Stimulated activated naive CD8-positive, alpha-beta T cell treated with anti-CD3 and anti-CD28 coated beads, Interleukin-15, amount 100 ng/mL, for 72 hours (primary cell): ENCODE results near the gene INTS11.

Experiments
- ATAC-seq: fragments of 150-1000 bp; cut with Tn5 transposase; 2 replicates; pipeline ENCODE4 v1.10.0; 2021; ENCODE audit warnings: mild to moderate bottlenecking, moderate library complexity
- DNase-seq, 2 donors: peaks; one replicate each; pipeline ENCODE4 v3.0.0; 2021 to 2022
- H3K27ac Mint-ChIP-seq, 2 donors: one replicate each; pipeline ENCODE4 v1.8.0; 2022; ENCODE audit warnings: mild to moderate bottlenecking in 2 of 2, mixed read lengths in 2 of 2, moderate library complexity in 2 of 2
- H3K27me3 Mint-ChIP-seq: one replicate; pipeline ENCODE4 v1.8.0; 2022; ENCODE audit warnings: mixed read lengths
- H3K4me1 Mint-ChIP-seq: one replicate; pipeline ENCODE4 v1.8.0; 2022; ENCODE audit warnings: mild to moderate bottlenecking, mixed read lengths
- H3K4me3 Mint-ChIP-seq, 2 donors: one replicate each; pipeline ENCODE4 v1.8.0; 2022; ENCODE audit warnings: mild to moderate bottlenecking in 2 of 2, mixed read lengths in 2 of 2, moderate library complexity in 1 of 2
- H3K9me3 Mint-ChIP-seq, 2 donors: one replicate each; pipeline ENCODE4 v1.8.0; 2022; ENCODE audit warnings: mixed read lengths in 2 of 2

The INTS11 gene

DNA sequence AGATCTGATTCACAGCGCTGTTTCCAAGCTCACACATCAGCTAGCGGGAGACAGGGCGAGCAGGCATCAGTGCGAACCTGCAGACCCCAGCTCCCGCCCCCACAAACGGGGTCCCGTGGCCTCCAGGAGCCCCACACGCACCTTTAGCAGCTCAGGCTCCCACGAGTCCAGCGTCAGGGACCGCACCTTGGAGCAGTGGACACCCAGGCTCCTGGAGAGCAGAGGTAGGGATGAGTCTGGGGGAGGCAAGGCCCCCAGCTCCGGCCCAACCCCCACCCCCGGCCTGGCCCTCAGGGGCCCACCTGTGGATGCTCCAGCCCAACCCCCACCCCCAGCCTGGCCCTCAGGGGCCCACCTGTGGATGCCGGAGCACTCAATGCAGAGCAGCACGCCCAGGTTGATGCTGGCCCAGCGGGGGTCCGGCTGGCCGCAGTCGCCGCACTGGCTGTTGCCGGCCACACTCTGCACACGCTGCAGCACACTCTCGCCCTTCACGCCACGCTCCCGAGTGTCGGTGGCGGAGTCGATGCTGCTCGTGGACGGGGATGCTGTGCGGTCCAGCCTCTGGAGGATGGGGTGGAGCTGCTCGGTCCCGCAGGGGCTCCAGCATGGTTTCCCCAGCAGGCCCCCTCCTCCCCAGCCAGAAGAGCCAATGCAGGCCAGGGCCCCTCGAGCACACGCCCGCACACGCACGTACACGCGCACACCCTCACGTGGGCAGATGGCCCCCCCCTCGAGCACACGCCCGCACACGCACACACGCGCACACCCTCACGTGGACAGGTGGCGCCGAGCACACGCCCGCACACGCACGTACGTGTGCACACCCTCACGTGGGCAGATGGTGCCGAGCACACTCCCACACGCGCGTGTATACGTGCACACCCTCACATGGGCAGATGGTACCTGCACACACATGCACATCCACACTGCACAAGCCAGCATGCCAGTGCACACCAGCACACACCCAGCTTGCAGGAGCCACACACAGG is 28.1 kb downstream of the INTS11 start:
- no peak overlapping the region for H3K27ac Mint-ChIP-seq
- H3K4me3 Mint-ChIP-seq: no peak overlapping the region
- no peaks in the 10 kb centered on the region for H3K9me3 Mint-ChIP-seq
- peaks cover 13% of the 10 kb centered on the region for H3K4me1 Mint-ChIP-seq
- ATAC-seq: no peak
- no peak for DNase-seq
- H3K27me3 Mint-ChIP-seq: no peaks in the 10 kb centered on the region

- no peak overlapping the region for H3K4me3 Mint-ChIP-seq
- DNase-seq (no peak), ATAC-seq (no peak)
- H3K9me3 Mint-ChIP-seq: peaks cover 0 to 1% of the 10 kb centered on the region in 2 donors
- peaks cover 17% of the 10 kb centered on the region for H3K4me1 Mint-ChIP-seq
- H3K27me3 Mint-ChIP-seq: peaks cover 2% of the 10 kb centered on the region
- H3K27ac Mint-ChIP-seq: no peak overlapping the region
Observed at GRCh38 chr1:1295154-1295923, 29.1 kb downstream of the INTS11 start.

DNA sequence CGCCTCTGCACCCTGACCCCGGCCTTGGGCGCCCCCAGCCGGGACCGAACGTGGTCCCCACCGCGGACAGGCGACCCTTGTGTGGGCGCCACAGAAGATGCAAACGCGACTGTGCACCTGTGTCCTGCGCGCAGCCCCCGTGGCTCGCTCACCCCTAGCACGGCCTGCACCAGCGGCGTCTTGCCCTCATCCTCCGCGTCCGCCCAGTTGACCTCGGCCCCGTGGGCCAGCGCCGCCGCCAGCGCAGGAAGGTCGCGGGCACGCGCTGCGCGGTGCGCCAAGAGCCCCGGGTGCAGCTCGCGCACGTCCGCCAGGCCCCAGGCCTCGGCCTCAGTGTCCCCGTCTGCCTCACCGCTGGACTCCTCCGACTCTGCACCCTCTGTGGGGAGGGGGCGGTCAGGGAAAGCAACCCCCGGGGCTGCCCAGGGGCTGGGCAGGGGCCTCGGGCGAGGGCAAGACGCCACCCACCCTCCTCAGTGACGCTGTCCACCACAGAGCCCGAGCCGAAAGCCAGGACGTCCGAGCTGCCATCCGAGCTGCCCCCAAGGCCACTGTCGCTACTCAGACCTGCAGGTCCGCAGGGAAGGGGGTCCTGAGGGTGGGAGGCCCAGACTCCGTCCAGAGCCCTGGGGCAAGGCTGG is 30.1 kb downstream of the INTS11 start:
- Mint-ChIP-seq H3K4me3 (no peak overlapping the region), H3K27ac (no peak overlapping the region), H3K9me3 (peaks cover 0 to 7% of the 10 kb centered on the region in 2 donors), H3K27me3 (peaks cover 8% of the 10 kb centered on the region), H3K4me1 (peaks cover 16% of the 10 kb centered on the region)
- DNase-seq (no peak), ATAC-seq (peak; percentile 0)

DNA sequence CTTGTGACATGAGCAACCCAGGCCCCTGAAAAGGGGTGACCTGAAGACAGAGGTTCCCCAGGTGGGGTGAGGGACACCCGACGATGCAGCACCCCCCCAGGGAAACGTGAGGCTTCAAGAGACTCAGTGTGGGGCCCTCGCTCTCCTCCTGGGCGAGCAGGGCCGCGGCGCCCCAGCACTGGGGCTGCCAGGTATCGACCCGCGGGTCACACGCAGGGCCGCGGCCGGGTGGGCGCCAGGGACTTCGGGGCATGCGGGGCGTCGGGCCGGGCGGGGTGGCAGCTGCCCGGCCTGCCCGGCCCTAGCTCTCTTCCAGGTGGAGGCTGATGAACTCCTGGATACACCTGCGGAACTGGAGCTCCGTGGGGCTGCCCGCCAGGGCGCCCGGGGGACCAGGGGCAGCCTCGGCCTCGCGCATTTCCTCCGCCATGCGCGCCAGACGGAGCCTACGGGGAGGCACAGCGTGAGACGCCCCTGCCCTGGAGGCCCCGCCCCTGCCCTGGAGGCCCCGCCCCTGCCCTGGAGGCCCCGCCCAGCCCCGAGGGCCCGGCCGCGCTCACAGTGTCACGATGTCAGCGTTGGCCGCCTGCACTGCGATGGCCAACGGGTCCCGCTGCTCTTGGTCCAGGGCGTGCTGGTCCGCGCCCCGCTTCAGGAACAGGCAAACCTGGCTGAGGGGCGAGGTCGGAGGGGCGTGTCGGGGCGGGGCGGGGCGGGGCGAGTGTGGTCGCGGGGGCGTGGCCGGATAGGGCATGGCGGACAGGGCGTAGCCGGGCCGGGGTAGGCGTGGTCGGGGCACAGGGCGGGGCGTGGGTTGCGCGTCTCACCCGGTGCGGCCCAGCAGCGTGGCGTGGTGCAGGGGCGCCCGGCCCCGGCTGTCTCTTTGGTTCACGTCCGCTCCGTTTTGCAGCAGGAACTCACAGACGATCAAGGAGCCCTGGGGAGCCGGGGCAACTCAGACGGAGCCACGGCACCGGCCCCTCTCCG is 30.9 kb downstream of the INTS11 start:
- no peak overlapping the region for H3K27ac Mint-ChIP-seq
- H3K27me3 Mint-ChIP-seq: peaks cover 8% of the 10 kb centered on the region
- no peak for DNase-seq
- peaks cover 0 to 7% of the 10 kb centered on the region in 2 donors for H3K9me3 Mint-ChIP-seq
- H3K4me3 Mint-ChIP-seq: no peak overlapping the region
- peaks cover 16% of the 10 kb centered on the region for H3K4me1 Mint-ChIP-seq
- ATAC-seq: peak; percentile 19

GRCh38 chr1:1292851-1293250 is 31.6 kb downstream of the INTS11 start:
- Mint-ChIP-seq H3K27ac (no peak overlapping the region), H3K9me3 (peaks cover 0 to 7% of the 10 kb centered on the region in 2 donors)
- no peak for ATAC-seq

GRCh38 chr1:1292442-1292779 is 32.0 kb downstream of the INTS11 start:
- no peak for ATAC-seq
- no peak overlapping the region for H3K4me3 Mint-ChIP-seq
- peaks cover 0 to 7% of the 10 kb centered on the region in 2 donors for H3K9me3 Mint-ChIP-seq
- peaks cover 8% of the 10 kb centered on the region for H3K27me3 Mint-ChIP-seq
- no peak for DNase-seq
- peaks cover 16% of the 10 kb centered on the region for H3K4me1 Mint-ChIP-seq
- H3K27ac Mint-ChIP-seq: peak overlapping the region in 1 of 2 donors; percentile 76

More at GRCh38 chr1:1292851-1293250, 31.6 kb downstream of the INTS11 start:
- H3K4me1 Mint-ChIP-seq: peaks cover 16% of the 10 kb centered on the region
- H3K27me3 Mint-ChIP-seq: peaks cover 8% of the 10 kb centered on the region
- no peak for DNase-seq
- no peak overlapping the region for H3K4me3 Mint-ChIP-seq

GRCh38 chr1:1291548-1292441 is 32.7 kb downstream of the INTS11 start:
- DNase-seq: peak; percentile 60 to 65

DNA sequence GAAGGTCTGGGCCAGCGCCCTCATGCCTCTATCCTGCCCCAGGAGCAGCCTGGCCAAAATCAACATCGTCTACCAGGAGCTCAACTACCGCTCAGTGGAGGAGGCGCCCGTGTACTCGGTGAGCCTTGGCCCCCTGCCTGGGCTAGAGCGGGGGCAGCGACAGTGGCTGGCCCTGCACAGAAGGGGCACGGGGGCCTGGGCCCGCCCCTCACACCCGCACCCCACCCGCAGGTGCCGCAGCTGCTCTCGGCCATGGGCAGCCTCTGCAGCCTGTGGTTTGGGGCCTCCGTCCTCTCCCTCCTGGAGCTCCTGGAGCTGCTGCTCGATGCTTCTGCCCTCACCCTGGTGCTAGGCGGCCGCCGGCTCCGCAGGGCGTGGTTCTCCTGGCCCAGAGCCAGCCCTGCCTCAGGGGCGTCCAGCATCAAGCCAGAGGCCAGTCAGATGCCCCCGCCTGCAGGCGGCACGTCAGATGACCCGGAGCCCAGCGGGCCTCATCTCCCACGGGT is 33.4 kb downstream of the INTS11 start:
- no peak for ATAC-seq
- peaks cover 0 to 7% of the 10 kb centered on the region in 2 donors for H3K9me3 Mint-ChIP-seq
- no peak overlapping the region for H3K27ac Mint-ChIP-seq
- H3K27me3 Mint-ChIP-seq: peaks cover 8% of the 10 kb centered on the region
- no peak for DNase-seq
- peaks cover 16% of the 10 kb centered on the region for H3K4me1 Mint-ChIP-seq
- H3K4me3 Mint-ChIP-seq: no peak overlapping the region

More at GRCh38 chr1:1291548-1292441, 32.7 kb downstream of the INTS11 start:
- peak; percentile 69 for ATAC-seq
- Mint-ChIP-seq H3K4me3 (no peak overlapping the region), H3K27me3 (peaks cover 8% of the 10 kb centered on the region), H3K4me1 (peaks cover 16% of the 10 kb centered on the region), H3K9me3 (peaks cover 0 to 7% of the 10 kb centered on the region in 2 donors), H3K27ac (peak overlapping the region in 1 of 2 donors; percentile 76)

DNA sequence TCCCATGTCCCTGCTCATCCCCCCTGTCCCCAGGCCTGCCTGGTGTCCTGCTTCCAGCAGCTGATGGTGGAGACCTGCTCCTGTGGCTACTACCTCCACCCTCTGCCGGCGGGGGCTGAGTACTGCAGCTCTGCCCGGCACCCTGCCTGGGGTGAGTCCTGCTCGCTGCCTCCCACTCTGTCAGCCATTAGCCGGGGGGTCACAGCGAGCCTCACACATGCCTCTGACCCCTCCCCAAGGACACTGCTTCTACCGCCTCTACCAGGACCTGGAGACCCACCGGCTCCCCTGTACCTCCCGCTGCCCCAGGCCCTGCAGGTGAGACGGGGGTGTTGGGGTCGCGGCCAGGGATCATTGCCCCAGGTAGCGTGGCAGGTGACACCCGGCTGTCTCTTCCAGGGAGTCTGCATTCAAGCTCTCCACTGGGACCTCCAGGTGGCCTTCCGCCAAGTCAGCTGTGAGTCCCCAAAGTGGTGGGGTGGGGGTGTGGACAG is 34.2 kb downstream of the INTS11 start:
- DNase-seq: peak; percentile 74
- H3K4me1 Mint-ChIP-seq: peaks cover 16% of the 10 kb centered on the region
- peak overlapping the region in 1 of 2 donors; percentile 42 for H3K4me3 Mint-ChIP-seq
- ATAC-seq: peak; percentile 43
- peaks cover 8% of the 10 kb centered on the region for H3K27me3 Mint-ChIP-seq
- H3K27ac Mint-ChIP-seq: peak overlapping the region in 1 of 2 donors; percentile 31
- peaks cover 0 to 7% of the 10 kb centered on the region in 2 donors for H3K9me3 Mint-ChIP-seq

DNA sequence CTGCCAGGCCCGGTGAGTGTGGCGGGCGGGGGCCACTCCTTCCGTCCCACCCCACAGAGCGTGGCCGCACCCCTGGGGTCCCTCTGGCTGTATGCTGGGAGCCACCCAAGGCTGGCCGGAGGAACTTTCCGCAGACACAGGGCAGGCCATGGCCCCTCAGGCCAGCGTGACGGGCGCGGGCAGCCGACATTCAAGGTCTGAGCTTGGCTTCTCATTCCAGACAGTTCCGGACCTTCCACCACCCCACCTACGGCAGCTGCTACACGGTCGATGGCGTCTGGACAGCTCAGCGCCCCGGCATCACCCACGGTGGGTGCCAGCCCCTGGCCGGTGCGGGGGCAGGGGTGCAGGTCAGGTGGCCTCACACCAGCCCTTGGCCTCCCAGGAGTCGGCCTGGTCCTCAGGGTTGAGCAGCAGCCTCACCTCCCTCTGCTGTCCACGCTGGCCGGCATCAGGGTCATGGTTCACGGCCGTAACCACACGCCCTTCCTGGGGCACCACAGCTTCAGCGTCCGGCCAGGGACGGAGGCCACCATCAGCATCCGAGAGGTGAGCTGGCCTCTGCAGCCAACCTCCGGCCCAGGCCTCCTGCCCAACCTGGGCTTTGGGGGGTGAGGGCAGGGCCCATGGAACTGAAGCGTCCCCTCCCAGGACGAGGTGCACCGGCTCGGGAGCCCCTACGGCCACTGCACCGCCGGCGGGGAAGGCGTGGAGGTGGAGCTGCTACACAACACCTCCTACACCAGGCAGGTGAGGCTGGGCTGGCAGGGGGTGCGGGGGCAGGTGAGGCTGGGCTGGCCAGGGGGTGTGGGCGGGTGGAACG is 37.0 kb downstream of the INTS11 start:
- no peak for ATAC-seq
- H3K4me1 Mint-ChIP-seq: peaks cover 30% of the 10 kb centered on the region
- H3K27ac Mint-ChIP-seq: no peak overlapping the region

DNA sequence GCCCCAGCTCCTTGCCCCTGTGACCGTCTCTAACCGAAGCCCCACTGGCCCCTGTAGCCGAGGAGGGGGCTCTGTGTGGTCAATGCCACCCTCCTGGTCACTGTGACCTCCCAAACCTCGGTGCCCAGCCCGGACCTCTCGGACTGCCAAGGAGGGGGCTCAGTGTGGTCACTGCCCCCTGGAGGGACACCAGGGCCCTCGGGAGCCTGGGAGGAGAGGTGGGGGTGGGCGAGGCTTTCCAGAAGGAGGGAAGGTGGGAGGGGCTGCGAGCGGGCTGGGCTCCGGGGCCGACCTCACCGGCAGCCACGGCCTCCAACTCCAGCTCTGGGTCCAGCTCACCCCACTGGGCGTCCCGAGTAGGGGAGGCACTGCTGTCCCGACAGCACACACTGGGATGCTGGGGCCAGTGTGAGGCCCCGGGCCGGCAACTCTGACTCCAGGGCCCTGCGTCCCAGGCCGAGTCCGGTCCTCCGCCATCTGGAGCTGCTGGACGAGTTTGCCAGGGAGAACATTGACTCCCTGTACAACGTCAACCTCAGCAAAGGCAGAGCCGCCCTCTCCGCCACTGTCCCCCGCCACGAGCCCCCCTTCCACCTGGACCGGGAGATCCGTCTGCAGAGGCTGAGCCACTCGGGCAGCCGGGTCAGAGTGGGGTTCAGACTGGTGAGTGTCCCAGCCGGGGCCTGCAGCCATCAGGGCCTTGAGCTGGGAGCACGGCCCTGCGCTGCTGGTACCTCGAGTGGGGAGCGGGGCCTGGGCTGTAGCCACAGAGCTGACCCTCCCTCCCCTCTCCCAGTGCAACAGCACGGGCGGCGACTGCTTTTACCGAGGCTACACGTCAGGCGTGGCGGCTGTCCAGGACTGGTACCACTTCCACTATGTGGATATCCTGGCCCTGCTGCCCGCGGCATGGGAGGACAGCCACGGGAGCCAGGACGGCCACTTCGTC is 37.9 kb downstream of the INTS11 start:
- Mint-ChIP-seq H3K4me3 (no peak overlapping the region), H3K4me1 (peaks cover 24% of the 10 kb centered on the region), H3K27ac (no peak overlapping the region), H3K27me3 (peaks cover 8% of the 10 kb centered on the region), H3K9me3 (peaks cover 0 to 7% of the 10 kb centered on the region in 2 donors)
- no peak for DNase-seq
- no peak for ATAC-seq

More for the DNA sequence above, 37.0 kb downstream of the INTS11 start:
- Mint-ChIP-seq H3K4me3 (no peak overlapping the region), H3K27me3 (peaks cover 8% of the 10 kb centered on the region), H3K9me3 (peaks cover 0 to 7% of the 10 kb centered on the region in 2 donors)
- no peak for DNase-seq
